HG03039 (cell line): ENCODE measurements around the gene NR1I2.

Source experiments
- ATAC-seq: cut with Tn5 transposase; IDR thresholded peaks from one replicate; pipeline ENCODE4 v1.9.1; 2021; ENCODE audit warnings: mild to moderate bottlenecking, moderate library complexity; ENCODE audit not compliant: unreplicated experiment

The NR1I2 gene

DNA sequence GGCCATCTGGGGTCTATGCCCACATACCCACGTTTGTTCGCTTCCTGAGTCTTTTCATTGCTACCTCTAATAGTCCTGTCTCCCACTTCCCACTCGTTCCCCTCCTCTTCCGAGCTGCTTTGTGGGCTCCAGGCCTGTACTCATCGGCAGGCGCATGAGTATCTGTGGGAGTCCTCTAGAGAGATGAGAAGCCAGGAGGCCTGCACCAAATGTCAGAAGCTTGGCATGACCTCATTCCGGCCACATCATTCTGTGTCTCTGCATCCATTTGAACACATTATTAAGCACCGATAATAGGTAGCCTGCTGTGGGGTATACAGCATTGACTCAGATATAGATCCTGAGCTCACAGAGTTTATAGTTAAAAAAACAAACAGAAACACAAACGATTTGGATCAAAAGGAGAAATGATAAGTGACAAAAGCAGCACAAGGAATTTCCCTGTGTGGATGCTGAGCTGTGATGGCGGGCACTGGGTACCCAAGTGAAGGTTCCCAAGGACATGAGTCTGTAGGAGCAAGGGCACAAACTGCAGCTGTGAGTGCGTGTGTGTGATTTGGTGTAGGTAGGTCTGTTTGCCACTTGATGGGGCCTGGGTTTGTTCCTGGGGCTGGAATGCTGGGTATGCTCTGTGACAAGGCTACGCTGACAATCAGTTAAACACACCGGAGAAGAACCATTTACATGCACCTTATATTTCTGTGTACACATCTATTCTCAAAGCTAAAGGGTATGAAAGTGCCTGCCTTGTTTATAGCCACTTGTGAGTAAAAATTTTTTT, 35.9 kb downstream of the NR1I2 start:
- ATAC-seq: no peak

GRCh38 chr3:119818937-119819336, 37.0 kb downstream of the NR1I2 start:
- ATAC-seq: no peak

- ATAC-seq: no peak
Observed at GRCh38 chr3:119819806-119820205, 37.9 kb downstream of the NR1I2 start.

- no peak for ATAC-seq
Observed at GRCh38 chr3:119825820-119826219, 43.9 kb downstream of the NR1I2 start.

DNA sequence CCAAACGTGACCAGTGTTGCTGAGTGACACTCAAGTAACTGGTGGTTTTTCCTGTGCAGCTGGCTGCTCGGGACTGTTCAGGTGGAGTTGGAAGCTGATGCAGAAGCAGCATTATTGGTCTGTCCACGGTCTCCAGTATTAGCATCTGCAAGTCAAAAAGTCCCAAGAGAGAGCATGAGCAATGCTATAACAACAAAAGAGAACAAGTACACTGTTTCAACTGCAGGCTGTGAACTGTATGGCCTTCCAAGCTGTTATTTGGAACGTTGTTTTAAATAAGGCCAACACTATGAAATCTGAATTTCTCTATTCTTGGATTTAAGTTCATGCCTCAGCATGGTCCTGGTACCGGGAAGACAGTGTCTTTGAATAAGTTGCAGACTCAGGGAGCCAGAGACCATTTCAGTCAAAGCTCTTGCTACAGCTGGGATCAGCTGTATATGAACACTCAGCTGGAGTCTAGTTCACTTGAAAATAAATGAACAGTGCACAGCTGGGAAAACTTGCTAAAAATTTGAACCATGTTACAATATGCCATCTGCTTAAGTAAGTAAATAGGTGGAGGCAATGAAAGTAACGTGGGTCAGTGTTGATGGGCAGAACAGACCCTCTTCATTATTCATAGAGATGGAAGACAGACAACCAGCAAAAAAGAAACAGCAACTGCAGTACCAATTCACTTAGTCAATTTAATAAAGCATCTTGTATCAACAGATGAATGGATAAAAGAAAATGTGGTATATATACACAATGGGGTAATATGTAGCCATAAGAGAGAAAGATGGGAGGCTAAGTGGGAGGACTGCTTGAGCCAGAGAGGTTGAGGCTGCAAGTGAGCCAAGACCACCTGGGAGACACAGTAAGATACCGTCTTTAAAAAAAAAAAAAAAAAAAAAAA, 45.1 kb downstream of the NR1I2 start:
- no peak for ATAC-seq

DNA sequence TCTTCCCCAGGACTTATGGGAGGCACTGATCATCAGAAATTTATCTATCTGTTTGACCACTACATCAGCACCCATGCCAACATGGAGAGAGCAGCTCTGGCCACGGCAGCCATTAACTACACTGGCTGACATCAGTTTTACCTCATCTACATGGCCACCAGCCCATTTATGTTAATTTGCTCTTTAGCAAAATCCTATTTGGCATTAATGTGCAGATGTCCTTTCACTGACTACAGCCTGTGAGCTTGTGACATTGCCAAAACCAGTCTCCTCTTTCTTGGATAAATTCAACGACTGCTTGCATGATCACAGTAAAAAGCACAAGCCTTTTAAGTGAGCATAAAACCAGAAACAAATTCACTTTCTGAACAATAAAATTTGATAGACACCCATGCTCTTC, 47.5 kb downstream of the NR1I2 start:
- ATAC-seq: no peak

GRCh38 chr3:119831022-119831421, 49.1 kb downstream of the NR1I2 start:
- no peak for ATAC-seq

DNA sequence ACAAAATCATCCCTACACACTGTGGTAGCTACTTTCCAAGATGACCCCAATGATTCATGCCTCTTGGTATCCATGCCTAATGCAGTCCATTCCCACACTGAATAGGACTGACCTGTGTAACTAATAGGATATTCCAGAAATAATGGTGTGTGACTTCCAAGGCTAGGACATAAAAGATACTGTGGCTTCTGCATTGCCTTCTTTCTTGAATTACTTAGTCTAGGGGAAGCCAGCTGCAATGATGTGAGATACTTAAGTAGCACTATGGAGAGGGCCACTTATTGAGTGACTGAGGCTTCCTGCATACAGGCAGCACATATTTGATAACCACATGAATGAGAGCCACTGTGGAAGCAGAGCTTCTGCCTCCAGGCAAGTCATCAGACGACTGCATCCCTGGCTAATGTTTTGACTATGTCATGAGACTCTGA, 50.1 kb downstream of the NR1I2 start:
- ATAC-seq: no peak

- ATAC-seq: no peak
Observed at GRCh38 chr3:119834754-119835370, 53.0 kb downstream of the NR1I2 start.

DNA sequence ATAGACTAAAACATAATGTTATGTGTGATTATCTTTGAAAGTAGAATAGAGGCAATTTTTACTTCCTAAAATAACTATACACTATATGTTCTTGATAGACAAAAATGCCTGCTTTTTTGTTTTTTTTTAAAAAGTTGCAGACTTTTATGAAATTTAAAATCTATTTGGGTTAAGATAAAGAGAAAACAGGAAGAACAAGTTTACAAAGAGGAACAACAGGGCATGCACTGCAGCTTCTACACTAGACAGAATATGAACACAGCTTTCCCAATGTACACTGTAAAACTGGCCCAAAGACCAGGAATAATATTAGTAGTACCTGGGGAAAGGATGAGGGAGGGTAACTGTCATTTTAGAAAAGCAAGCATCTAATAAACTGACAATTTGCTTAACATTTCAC, 53.7 kb downstream of the NR1I2 start:
- ATAC-seq: no peak

- no peak for ATAC-seq
Observed at GRCh38 chr3:119841808-119842471, 60.0 kb downstream of the NR1I2 start.

- no peak for ATAC-seq
Observed at GRCh38 chr3:119849126-119849525, 67.2 kb downstream of the NR1I2 start.

- ATAC-seq: no peak
Observed at GRCh38 chr3:119856695-119857094, 74.8 kb downstream of the NR1I2 start.

- no peak for ATAC-seq
Observed at GRCh38 chr3:119858957-119859356, 77.1 kb downstream of the NR1I2 start.

- no peak for ATAC-seq
Observed at GRCh38 chr3:119859728-119860127, 77.8 kb downstream of the NR1I2 start.

DNA sequence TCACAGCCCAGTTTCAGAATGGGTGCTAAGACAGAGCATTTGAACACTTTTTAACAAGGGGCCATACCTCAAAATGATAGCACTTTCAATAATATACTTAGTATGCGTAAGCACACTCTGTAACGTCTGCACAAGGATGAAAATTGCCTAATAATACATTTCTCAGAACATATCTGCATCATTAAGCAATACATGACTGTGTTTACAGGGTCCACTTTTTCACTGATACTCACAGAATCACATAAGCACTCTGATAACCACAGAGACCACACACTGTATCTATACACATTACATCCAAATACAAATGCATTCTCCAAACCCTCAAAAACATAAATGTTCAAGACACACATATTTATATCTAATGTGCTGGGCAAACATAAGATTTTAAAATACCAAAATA, 79.8 kb downstream of the NR1I2 start:
- no peak for ATAC-seq

- no peak for ATAC-seq
Observed at GRCh38 chr3:119862616-119863015, 80.7 kb downstream of the NR1I2 start.

- ATAC-seq: no peak
Observed at GRCh38 chr3:119864476-119864875, 82.6 kb downstream of the NR1I2 start.
